Upper lobe of right lung (tissue), 1 donor: Measurements from ENCODE around the gene ETDB. TPM values are rescaled to one million over a fixed set of nuclear protein-coding genes. Genes with fewer than 3 reads are reported as not detected.
"Not testable (repeated sequence)": the region's sequence is repeated elsewhere in the genome, so short reads cannot be mapped to it uniquely, and the experiment has no call there.

Source experiments
- ATAC-seq: fragments of 200-7000 bp; cut with Tn5 transposase; one replicate; pipeline ENCODE4 v1.9.1; 2020; ENCODE audit warnings: mild to moderate bottlenecking, moderate library complexity
- DNase-seq: peaks from one replicate; pipeline ENCODE4 v3.0.0-alpha.2; 2020
- H3K27ac ChIP-seq: fragments of 200-600 bp; one replicate; pipeline ENCODE4 v1.8.0; 2022
- H3K27me3 ChIP-seq: fragments of 200-600 bp; one replicate; pipeline ENCODE4 v1.8.0; 2022; ENCODE audit warnings: mild to moderate bottlenecking
- H3K36me3 ChIP-seq: fragments of 200-600 bp; one replicate; pipeline ENCODE4 v1.8.0; 2022
- H3K4me1 ChIP-seq: fragments of 200-600 bp; one replicate; pipeline ENCODE4 v1.8.0; 2022
- H3K4me3 ChIP-seq: fragments of 200-600 bp; one replicate; pipeline ENCODE4 v1.8.0; 2022; ENCODE audit warnings: mild to moderate bottlenecking
- H3K9me3 ChIP-seq: fragments of 200-600 bp; one replicate; pipeline ENCODE4 v1.8.0; 2022
- CTCF ChIP-seq: fragments of 200-600 bp; IDR thresholded peaks from one replicate; pipeline ENCODE4 v1.8.0; 2022; ENCODE audit warnings: antibody characterized with exemption
- intact Hi-C: fragments of 100-400 bp; cut with DNase I; formaldehyde crosslinking; loops from one replicate; pipeline ENCODE4 v1.11.0; 2022
- total RNA-seq: library from RNA; stranded (reverse); fragmentation: NEBNext Ultra II Directional; extraction: Animal tissue kit (Norgen Biotek cat#: 25700); gene quantifications from one replicate; pipeline ENCODE4 v1.2.1, GENCODE V29; 2021
- donor health status: DM: no; HTN: yes; CAD: no; lungs with severe emphysema.

Gene ETDB
- total RNA-seq, 1 donor from 2014 or later: not detected

GRCh38 chrX:135112096-135112729, 8.1 kb downstream of the ETDB start:
- H3K4me3 ChIP-seq: no peak overlapping the region
- DNase-seq (no peak), ATAC-seq (peak; percentile 78)
- TF ChIP-seq CTCF: peak; percentile 52
- no peak overlapping the region for H3K27ac ChIP-seq
- H3K9me3 ChIP-seq: no peaks in the 10 kb centered on the region
- H3K27me3 ChIP-seq: no peaks in the 10 kb centered on the region
- no peaks in the 10 kb centered on the region for H3K36me3 ChIP-seq
- no peaks in the 10 kb centered on the region for H3K4me1 ChIP-seq
- intact Hi-C loops: no loop called here

GRCh38 chrX:135109554-135109953, 10.8 kb downstream of the ETDB start:
- no peak overlapping the region for H3K4me3 ChIP-seq
- intact Hi-C loops: no loop called here
- H3K27me3 ChIP-seq: no peaks in the 10 kb centered on the region
- TF ChIP-seq CTCF: no peak
- H3K4me1 ChIP-seq: no peaks in the 10 kb centered on the region
- ATAC-seq: no peak
- no peak for DNase-seq
- no peaks in the 10 kb centered on the region for H3K9me3 ChIP-seq
- H3K27ac ChIP-seq: no peak overlapping the region
- H3K36me3 ChIP-seq: no peaks in the 10 kb centered on the region

- Histone ChIP-seq H3K27me3 (no peaks in the 10 kb centered on the region), H3K4me3 (no peak overlapping the region), H3K4me1 (no peaks in the 10 kb centered on the region), H3K36me3 (no peaks in the 10 kb centered on the region), H3K27ac (no peak overlapping the region), H3K9me3 (no peaks in the 10 kb centered on the region)
- DNase-seq (no peak), ATAC-seq (no peak)
- intact Hi-C loops: no loop called here
- TF ChIP-seq CTCF: no peak
Observed at GRCh38 chrX:135099493-135099783, 20.9 kb downstream of the ETDB start.

GRCh38 chrX:135097196-135097744, 23.1 kb downstream of the ETDB start:
- H3K27me3 ChIP-seq, H3K9me3 ChIP-seq, H3K27ac ChIP-seq, intact Hi-C loops, H3K4me1 ChIP-seq, ATAC-seq, DNase-seq, H3K36me3 ChIP-seq: not testable (repeated sequence)
- H3K4me3 ChIP-seq: peak overlapping the region; percentile 52

- intact Hi-C loops: no loop called here
- no peaks in the 10 kb centered on the region for H3K4me1 ChIP-seq
- ATAC-seq: no peak
- no peak for DNase-seq
- no peak for TF ChIP-seq CTCF
- no peaks in the 10 kb centered on the region for H3K9me3 ChIP-seq
- no peak overlapping the region for H3K4me3 ChIP-seq
- H3K36me3 ChIP-seq: no peaks in the 10 kb centered on the region
- H3K27me3 ChIP-seq: no peaks in the 10 kb centered on the region
- no peak overlapping the region for H3K27ac ChIP-seq
Observed at GRCh38 chrX:135095715-135096114, 24.6 kb downstream of the ETDB start.

GRCh38 chrX:135094726-135095125, 25.6 kb downstream of the ETDB start:
- H3K27ac ChIP-seq: no peak overlapping the region
- no peak for TF ChIP-seq CTCF
- no peaks in the 10 kb centered on the region for H3K36me3 ChIP-seq
- H3K27me3 ChIP-seq: no peaks in the 10 kb centered on the region
- no peak overlapping the region for H3K4me3 ChIP-seq
- no peak for ATAC-seq
- DNase-seq: no peak
- H3K9me3 ChIP-seq: no peaks in the 10 kb centered on the region
- H3K4me1 ChIP-seq: no peaks in the 10 kb centered on the region
- intact Hi-C loops: no loop called here
